NCI-H2081 treated with DMSO at 0.1 percent for 48 hours (cell line): ENCODE measurements around the gene ZCRB1.
"Not testable (repeated sequence)": the region's sequence is repeated elsewhere in the genome, so short reads cannot be mapped to it uniquely, and the experiment has no call there.

Source experiments
- DNase-seq: peaks from one replicate; lab custom pipeline; 2025; lab: John Stamatoyannopoulos, UW

The ZCRB1 gene, protein sequence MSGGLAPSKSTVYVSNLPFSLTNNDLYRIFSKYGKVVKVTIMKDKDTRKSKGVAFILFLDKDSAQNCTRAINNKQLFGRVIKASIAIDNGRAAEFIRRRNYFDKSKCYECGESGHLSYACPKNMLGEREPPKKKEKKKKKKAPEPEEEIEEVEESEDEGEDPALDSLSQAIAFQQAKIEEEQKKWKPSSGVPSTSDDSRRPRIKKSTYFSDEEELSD

DNA sequence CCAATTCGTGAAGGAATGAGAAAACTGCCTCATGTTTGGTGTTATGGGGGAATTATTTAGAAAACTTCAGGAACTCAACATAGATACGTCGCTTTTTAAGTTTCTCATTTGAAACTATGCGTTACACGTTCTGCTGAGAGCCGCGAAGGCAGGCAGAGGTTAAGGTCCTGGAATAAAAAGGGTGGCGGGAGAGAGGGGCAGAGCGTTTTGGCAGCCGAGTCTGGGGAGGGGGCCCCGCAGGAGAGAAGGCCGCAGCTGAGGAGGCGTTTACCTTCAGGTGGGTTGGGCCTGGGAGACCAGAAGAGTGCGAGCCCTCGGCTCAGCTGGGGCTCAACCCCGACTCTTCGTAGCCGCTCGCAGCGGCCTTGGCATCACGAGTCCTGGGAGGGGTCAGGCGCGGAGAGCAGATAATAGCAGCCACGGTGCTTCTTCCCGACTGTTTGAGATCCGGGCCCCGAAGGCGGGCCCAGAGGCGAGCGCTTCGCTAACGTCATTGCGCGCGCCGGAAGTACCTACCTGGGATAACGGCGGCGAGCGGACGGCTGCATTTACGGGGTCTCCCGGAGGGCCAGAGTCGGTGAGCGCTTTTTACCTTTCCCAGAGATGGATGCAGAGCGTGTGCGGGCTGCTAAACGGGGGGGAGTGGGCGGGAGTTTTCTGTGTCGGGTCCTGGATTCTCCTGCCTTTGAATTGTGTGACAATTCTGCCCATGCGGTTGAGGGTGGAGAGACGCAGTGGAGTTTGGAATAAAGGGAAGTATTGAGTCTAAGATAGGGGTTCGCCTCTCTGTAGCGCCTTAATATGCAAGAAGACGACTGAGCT is at the start of gene ZCRB1, which contains the start of gene PPHLN1:
Gene ZCRB1, minus strand, starts transcription at position 442 of the 822 bp plus-strand sequence. CDS start 1,992 bp downstream, outside the sequence.
Gene PPHLN1, plus strand, starts transcription at position 515 of the 822 bp plus-strand sequence. CDS start 9,736 bp downstream, outside the sequence.
- DNase-seq = peak; percentile 19

DNA sequence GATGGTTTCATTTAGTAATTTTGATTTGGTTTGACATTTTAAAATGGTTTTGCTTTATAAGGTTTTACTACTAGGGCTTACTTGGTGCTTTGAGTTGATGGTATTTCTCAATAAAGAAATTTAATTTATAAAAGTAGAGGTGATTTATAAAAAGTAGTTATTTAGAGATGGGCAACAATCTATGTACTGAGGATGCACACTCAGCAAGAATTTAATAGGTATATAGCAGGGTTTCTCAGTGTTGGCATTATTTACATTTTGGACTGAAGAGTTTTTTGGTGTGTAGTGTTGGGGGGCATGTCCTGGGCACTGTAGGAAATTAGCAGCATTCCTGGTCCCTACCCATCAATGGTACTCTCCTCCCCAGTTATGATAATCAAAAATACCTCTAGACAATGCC is 47.8 kb upstream of the ZCRB1 start:
- DNase-seq = no peak

DNA sequence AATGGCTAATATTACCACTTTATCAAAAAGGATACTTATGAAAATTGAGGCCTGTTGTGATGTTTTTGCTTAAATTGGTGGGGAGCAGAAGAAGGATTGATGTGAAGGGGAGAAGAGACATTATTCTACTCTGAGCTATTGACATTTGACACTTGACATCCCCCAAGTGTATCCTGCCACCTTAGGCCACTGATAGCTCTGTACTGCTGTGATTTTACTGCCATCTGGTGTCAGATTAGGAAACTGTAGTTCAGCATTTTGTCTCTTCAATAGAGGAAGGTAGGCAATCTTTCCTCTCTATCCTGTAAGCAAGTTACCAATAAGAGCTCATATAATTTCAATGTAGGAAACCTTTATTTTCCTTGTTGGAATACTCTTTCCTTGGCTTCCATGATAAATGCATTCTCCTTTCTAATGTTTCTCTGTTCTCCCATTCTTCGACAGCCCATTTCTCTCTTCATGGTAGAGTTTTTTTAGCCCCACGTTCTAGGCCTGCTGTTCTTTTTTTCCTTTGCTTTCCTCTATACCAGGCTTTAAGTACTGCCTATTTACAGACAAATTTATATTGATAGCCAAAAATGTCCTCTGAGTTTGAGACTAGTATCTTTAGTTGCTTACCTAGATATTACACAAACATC is 46.4 kb upstream of the ZCRB1 start:
- DNase-seq = peak; percentile 3

DNA sequence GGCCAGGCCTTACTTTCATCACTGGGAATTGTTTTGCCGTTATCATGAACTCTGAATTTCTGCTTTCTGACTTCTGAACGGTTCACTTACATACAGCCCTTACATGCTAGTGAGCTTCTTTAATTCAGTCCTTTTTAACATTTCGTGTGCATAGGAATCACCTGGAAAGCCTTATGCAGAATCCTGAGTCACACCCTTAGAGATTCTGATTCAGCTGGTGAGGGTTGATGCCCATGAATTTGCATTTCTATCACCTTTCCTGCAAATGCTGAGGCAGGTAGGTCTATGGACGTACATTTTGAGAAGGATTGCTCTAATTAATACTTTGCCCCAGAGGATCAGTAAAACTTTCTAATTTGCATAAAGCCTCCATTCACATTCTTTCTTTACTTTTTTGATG is 44.1 kb upstream of the ZCRB1 start:
- no peak for DNase-seq

DNA sequence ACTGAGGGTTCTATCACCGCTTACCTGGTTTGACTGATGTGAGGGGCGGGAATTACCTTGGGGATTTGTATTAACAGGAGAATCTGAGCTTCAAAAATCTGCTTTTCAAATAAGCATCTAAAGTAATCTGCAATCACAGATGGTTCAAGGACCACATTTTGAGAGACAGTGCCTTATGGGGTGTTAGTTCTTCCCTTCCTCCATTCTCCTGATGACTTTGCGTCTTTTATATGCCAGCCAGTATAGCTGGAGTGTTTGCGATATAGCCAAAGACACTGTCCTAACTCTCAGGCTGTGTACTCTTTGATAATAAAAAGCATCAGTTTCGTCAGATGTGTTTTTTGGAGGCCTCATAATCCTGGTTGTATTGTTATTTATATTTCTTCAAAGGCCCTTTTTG is 39.6 kb upstream of the ZCRB1 start:
- DNase-seq = no peak

DNA sequence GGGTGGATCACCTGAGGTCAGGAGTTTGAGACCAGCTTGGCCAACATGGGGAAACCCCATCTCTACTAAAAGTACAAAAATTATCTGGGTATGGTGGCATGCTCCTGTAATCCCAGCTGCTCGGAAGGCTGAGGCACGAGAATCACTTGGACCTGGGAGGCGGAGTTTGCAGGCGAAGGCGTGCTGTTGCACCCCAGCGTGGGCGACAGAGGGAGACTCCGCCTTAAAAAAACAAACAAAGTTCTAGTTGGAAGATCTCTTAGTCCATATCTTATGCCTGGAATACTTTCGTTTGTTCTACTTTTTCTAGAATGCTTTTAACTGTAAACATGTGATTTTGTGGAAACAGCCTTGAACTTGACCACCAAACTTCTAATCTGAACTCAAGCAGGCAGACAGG is 38.8 kb upstream of the ZCRB1 start:
- DNase-seq = no peak

DNA sequence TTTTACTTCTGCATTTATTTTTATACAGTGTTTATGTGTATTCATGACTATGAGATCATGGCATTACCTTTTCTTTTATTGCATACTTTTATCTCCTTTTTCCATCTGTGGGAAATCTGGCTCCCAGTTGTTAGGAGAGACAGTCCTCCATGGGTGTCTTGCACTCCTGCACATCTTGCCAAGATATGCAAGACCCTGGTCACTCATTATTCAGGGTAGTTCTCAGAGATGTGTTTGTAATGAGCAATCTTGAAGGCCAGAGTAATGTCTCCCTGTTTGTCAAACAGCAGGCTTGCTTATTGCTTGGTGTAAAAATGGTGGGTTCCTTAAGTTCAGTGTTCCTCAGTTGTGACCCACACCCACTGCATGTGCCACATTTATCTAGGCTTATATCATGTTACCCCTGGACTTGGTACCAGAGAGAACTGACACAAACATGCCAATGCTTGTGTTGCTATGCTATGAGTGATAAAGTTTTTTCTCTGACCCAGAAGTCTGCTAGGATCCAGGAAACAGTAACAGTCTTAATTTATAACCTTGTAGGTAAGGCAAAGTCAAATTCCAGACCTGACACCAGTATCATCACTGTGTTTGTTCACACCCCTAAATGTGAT is 36.9 kb upstream of the ZCRB1 start:
- no peak for DNase-seq

DNA sequence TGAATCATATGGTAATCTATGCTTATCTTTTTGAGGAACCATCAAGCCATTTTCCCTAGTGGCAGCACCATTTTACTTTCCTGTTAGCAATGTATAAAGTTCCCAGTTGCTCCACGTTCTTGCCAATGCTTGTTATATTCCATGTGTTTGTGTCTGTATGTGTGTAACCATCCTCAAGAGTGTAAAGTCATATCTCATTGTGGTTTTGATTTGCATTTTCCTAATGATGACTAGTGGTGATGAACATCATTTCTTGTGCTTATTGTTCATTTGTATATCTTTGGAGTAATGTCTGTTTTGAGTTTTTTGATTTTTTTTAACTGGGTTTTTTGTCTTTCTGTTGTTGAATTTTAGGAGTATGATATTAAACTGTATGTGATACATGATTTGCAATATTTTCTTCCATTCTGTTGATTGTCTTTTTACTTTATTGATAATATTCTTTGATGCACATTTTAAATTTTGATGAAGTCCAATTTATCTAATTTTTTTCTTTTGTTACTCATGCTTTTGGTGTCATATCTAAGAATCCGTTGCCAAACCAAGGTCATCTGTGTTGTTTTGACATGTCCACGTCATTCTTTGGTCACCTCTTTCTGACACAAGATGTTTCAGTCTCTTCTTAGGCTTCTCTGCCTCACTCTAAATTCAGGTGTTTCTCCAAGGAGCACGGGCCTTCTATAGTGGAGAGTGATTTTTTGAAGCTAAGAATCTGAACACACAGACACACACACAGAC is 36.2 kb upstream of the ZCRB1 start:
- no peak for DNase-seq

DNA sequence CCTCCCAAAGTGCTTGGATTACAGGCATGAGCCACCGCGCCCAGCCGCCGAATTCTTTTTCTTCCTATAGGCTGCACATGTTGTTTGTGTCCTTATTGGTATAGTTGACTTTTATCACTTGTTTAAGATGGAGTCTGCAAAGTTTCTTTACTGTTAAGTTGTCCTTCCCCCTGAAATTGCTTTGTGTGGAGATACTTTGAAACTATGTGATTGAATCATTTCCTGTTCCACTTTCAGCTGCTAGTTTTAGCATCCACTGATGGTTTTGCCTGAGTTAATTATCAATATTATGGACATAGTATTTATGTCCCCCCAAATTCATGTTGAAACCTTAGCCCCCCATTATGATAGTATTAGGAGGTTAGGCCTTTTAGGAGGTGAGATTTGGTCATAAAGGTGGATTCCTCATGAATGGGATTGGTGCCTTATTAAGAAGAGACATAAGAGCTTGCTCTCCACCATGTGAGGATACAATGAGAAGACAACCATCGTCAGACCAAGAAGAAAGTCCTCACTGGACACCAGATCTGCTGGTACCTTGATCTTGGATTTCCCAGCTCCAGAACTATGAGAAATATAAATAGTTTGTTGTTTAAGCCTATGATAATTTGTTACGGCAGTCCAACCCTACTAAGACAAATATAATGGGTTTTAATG is 35.0 kb upstream of the ZCRB1 start:
- no peak for DNase-seq

DNA sequence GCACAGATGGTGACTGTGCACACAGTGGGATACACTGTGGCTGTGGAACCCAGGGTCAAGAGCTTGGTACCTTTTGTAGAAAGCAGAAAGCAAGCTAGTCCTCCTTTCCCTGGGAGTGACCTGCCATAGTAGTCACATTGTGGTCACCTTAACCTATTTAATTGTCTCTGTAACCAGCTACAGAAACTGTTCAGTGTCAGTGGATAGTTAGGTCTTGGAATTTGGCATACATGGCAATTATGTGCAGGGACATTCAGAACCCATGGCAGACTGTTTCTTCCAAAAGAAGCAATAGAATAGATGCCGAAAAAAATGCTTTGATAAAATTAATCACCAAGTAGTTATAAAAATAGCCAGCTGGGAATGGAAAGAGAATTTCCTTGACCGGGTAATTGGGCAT is 30.4 kb upstream of the ZCRB1 start:
- no peak for DNase-seq

DNA sequence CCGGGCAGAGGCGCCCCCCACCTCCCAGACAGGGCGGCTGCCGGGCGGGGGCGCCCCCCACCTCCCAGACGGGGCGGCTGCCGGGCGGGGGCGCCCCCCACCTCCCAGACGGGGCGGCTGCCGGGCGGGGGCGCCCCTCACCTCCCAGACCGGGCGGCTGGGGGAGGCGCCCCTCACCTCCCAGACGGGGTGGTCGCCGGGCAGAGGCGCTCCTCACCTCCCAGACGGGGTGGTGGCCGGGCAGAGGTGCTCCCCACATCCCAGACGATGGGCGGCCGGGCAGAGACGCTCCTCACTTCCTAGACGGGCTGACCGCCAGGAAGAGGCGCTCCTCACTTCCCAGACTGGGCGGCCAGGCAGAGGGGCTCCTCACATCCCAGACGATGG is 24.1 kb upstream of the ZCRB1 start:
- not testable (repeated sequence) for DNase-seq

DNA sequence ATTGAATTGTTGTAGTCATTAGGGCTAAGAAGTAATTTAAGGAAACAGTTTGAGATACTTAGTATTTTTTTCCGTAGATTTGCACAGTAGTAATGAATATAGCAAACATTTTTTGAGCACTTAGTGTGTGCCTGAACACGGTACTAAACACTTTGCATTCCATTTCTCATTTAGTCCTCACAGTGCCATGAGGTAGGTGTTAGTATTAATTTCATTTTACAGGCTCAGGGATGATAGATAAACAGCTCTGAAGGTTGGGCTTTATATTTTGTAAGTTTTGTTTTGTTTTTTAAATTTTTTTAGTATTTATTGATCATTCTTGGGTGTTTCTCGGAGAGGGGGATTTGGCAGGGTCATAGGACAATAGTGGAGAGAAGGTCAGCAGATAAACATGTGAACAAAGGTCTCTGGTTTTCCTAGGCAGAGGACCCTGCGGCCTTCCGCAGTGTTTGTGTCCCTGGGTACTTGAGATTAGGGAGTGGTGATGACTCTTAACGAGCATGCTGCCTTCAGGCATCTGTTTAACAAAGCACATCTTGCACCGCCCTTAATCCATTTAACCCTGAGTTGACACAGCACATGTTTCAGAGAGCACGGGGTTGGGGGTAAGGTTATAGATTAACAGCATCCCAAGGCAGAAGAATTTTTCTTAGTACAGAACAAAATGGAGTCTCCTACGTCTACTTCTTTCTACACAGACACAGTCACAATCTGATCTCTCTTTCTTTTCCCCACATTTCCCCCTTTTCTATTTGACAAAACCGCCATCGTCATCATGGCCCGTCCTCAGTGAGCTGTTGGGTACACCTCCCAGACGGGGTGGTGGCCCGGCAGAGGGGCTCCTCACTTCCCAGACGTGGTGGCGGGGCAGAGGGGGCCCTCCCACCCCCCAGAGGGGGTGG is 23.5 kb upstream of the ZCRB1 start:
- DNase-seq = not testable (repeated sequence)

DNA sequence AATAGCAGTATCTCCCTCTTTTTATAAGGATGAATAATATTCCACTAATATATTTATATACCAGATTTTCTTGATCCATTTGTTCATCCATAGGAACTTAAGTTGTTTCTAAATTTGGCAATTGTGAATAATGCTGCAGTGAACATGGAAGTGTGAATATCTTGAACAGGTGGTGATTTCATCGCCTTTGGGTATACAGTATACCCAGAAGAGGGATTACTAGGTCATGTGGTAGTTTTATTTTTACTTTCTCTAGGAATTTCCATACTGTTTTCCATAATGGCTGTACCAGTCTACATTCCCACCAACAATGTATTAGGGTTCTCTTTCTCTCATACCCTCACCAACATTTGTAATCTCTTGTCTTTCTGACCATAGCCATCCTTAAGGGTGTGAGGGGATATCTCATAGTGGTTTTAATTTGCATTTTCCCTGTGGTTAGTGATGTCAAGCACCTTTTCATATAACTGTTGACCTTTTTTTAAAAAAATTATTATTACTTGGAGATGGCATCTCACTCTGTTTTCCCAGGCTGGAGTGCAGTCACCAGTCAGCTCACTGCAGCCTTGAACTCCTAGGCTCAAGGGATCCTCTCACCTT is 20.6 kb upstream of the ZCRB1 start:
- DNase-seq = no peak

DNA sequence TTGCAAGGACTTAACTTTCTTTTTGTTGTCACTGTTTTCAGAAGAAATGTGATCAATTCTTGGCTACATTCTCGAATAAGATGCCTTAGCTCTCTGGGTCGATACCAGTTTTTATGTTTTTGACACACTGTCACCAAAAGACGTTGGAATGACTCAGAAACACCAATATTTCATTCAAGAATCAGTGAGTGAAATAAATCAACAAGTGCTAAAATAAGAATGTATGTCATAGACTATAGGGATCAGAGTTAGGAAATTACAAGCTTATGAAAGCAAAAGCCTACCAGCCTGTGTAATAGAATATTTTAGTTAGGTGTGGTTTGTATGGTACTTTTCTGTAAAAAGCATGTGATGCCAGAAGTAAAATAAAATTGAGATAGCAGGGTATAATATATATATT is 17.8 kb upstream of the ZCRB1 start:
- no peak for DNase-seq

DNA sequence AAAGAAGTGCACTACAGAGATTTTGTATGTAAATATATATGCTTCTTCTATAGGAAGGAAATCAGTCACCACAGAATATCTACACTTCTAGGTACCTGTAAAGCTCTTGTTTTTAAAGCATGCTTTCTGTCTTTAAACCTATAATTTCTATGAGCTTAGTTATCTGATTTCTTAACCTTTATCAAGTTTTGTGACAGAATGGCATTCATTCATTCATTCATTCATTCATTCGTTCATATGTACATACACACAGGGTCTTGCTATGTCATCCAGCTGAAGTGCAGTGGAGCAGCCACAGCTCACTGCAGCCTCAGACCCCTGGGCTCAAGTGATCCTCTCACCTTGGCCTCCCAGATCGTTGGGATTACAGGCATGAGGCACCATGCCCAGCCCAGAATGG is 16.1 kb upstream of the ZCRB1 start:
- DNase-seq = no peak

DNA sequence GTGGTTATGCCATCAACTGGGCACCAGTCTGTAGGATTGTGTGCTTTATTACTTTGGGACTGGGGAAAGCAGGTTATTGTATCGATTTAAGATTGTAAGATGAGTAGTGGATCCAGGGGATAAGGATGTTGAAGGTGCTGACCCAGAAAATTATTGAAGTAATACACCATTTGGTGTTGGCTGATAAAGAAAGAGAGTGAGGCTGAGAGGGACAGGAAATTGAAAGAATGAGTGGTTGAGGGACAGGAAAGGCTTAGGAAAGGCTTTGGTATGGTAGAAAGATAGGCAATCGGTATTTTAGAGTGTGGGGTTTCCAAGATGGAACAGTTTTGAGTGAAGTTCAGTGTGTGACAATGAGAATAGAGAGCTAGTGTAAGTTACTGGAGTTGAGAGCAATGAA is 12.4 kb upstream of the ZCRB1 start:
- no peak for DNase-seq

DNA sequence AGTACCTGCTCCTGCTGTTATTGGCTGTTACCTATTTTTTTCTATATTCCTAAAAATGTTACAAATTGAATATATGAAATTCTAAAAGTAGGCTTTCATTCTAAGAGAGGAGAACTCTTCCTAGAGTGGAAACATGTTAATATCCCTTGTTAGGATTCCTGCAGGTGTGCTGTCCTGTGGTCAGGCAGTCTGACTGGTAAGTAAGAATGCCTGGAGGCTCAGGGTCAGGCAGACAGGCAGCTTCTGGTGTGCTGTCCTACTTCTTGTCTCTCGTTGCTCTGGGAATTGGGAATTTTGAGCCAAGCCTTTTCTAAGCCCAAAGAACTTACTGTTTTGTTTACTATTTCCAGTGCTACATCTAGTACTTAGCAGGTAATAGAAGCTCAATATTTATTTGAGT is 10.4 kb upstream of the ZCRB1 start:
- DNase-seq = no peak

DNA sequence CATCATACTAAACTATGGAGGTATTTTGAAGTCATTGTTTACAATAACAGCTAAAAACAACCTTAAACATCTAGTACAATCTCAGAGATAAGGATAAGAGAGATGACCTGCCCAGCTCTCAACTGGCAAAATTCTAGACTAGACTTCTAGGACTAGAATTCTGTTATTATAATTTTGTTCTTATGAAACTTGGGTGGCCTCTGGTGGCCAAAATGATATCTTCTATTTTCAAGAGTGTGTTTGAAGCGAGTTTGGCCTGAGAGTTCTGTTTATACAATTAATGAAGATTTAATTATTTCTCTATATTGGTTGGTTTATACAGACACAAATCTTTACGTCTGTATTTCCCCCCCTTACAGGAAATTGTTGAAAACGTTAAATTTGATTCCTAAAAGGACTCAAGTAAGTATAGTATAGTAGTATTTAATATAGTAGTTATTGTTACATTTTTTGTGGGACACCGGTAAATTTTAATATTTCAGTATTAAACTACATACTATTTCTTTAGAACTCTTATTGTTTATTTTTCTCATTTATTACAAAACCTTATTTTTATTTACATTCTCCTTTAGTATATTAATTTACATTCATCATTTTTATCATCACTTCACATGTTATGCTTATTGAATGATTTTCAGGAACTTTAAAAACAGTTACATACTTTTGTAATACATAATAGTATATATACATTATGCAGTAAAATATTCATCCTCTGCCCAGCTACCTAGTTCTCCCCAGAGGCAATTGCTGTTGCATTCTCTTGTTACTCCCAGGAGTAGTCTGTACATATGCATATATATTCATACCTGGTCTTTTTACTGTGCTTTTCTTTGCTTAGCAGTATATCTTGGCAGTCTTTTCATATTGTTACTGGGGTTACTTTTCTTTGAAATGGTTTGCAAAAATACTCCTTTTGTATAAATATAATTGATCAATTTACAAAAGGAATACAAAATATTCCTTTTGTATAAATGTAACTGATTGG is 6.7 kb upstream of the ZCRB1 start:
- no peak for DNase-seq

DNA sequence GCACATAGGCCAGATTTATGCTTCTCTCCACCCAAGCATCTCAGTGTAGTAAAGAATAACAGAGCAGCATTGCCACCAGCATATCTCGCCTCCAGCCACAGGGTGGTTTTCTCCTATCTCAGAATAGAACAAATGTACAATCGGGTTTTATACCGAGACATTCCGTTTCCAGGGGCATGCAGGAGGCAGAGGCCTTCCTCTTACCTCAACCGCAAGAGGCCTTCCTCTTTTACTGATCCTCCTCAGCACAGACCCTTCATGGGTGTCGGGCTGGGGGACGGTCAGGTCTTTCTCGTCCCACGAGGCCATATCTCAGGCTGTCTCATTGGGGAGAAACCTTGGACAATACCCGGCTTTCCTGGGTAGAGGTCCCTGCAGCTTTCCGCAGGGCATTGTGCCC is 4.2 kb upstream of the ZCRB1 start:
- not testable (repeated sequence) for DNase-seq
